Astrocyte of the cerebellum (primary cell): ENCODE results near the gene ERMARD.

ENCODE experiments used
- DNase-seq: peaks from one replicate; pipeline ENCODE4 v3.0.0-alpha.2; 2011; ENCODE audit warnings: low read depth
- H3K4me3 ChIP-seq: 2 replicates; pipeline ENCODE4 v1.5.1; 2011; ENCODE audit warnings: mild to moderate bottlenecking, low read depth, low read length, moderate library complexity
- CTCF ChIP-seq: IDR thresholded peaks from 2 replicates; pipeline ENCODE4 v1.5.1; 2012; ENCODE audit warnings: low read length, low read depth, moderate library complexity, mild to moderate bottlenecking; ENCODE audit errors: missing control alignments
- in situ Hi-C: cut with HindIII; loops from 2 replicates; pipeline ENCODE4 v1.10.0; 2017; ENCODE audit warnings: low sequenced_read_pairs

ERMARD gene

GRCh38 chr6:169826697-169827096 lies 75.3 kb downstream of the ERMARD start:
- no peak for DNase-seq
- TF ChIP-seq CTCF, result no peak
- no peak overlapping the region for H3K4me3 ChIP-seq
- in situ Hi-C loops, result loop anchor here (25.0 kb wide), 1 partner anchor 311 kb away; no protein-coding TSS in a partner anchor

DNA sequence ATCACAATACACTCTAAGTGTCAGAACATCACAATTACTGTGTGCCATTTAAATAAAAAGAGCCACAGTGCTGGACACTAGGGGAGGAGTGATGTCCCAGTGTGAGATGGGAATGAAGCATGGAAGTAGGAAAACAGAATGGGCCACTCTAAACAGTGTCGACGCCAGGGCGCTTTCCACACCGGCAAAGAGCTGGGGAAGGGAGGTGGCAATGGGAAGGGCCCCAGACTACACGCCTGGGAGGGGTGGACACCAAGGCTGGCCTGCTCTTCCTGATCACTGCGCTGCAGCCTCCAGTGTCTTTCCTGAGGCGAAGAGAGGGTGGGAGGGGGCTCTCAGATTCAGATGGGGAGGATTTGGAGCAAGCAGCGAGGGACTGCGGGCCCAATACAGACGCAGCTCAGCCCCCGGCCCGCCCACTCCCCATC lies 75.9 kb downstream of the ERMARD start:
- no peak for TF ChIP-seq CTCF
- H3K4me3 ChIP-seq, result no peak overlapping the region
- in situ Hi-C loops, result loop anchor here (25.0 kb wide), 1 partner anchor 310 kb away; no protein-coding TSS in a partner anchor
- DNase-seq, result no peak

- no peak for TF ChIP-seq CTCF
- H3K4me3 ChIP-seq, result no peak overlapping the region
- DNase-seq, result no peak
- in situ Hi-C loops, result loop anchor here (25.0 kb wide), 1 partner anchor 309 kb away; no protein-coding TSS in a partner anchor
Observed at GRCh38 chr6:169828176-169828575, 76.8 kb downstream of the ERMARD start.

- in situ Hi-C loops, result loop anchor here (10.0 to 25.0 kb wide), 3 partner anchors 65 to 675 kb away; no protein-coding TSS in a partner anchor
- TF ChIP-seq CTCF, result no peak
Observed at GRCh38 chr6:169829786-169830185, 78.4 kb downstream of the ERMARD start.

DNA sequence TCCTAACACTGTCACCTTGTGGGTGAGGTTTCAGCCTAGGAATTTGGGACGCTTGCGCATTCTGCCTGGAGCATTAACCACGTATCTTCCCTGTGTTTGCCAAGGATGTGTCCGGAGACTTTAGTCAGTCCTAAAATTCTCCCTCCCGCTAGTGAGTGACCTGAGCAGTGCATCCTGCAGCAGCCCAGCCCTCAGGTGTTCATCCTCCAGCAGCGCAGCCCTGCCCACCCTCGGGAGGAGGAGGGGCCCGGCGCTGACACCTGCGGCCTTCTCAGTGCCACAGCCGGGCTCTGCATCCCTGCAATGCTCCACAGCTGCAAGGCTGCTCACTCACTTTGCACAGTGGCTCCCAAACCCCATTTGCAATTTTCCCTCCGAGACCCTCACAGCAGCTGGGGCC lies 79.5 kb downstream of the ERMARD start:
- no peak overlapping the region for H3K4me3 ChIP-seq
- DNase-seq, result no peak
- in situ Hi-C loops, result loop anchor here (10.0 to 25.0 kb wide), 3 partner anchors 64 to 674 kb away; no protein-coding TSS in a partner anchor
- TF ChIP-seq CTCF, result no peak

More at GRCh38 chr6:169829786-169830185, 78.4 kb downstream of the ERMARD start:
- no peak for DNase-seq
- no peak overlapping the region for H3K4me3 ChIP-seq
